NK-92 treated with Interleukin-12 subunit alpha and Interleukin-12 subunit beta, amount 100 ng/mL, for 24 hours (cell line): ENCODE results near the gene MANEAL.
"Not testable (repeated sequence)": the region's sequence is repeated elsewhere in the genome, so short reads cannot be mapped to it uniquely, and the experiment has no call there.

Source experiments
- DNase-seq: peaks from one replicate; lab custom pipeline; 2025; lab: John Stamatoyannopoulos, UW

MANEAL gene

DNA sequence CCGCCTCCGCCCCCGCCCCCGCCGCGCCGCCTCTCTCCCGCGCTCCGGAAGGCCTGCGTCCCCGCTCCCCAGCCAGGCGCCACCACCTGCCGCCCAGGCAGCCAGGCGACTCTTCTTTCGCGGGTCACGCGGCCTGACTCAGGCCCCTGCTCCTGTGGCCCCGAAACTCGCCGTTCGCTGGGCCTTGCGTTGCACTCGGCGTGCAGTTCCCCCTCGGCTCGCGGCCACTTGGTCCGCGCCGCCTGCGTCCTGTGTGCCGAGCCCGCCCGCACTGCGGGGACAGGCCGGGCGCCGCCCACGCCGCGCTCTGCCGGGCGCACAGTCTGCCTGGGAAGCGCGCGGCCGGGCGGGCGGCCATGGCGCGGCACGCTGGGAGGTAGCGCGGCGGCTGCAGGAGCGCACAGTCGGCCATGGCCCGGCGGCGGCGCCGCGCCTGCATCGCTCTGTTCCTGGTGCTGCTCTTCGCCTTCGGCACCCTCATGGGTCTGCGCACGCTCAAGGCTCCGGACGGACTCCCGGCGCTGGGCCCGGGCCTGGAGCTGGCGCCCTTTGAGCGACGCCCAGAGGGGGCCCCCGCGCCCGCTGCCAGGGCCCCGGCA is at the start of gene MANEAL:
Gene MANEAL (plus strand): TSS at position 75 of the 599 bp plus-strand sequence. CDS start 336 bp downstream, at position 411.
- DNase-seq, result peak; percentile 44

- no peak for DNase-seq
Observed at GRCh38 chr1:37746806-37747205, 46.8 kb upstream of the MANEAL start.

DNA sequence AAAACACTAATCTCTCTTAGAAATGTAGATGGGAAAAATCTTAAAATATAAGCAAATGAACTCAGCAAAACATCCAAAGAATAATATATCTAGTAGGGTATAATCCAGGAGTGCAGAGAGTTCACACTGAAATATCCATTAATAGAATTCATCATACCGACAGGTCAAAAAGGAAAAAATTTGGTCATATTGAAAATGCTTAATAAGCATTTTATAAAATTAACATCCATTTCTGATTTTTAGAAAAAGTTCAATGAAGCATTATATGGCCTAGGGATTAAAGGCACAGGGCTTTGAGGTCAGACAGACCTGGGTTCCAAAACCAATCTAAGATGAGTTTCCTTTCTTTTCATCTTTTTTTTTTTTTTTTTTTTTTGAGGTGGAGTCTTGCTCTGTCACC is 45.1 kb upstream of the MANEAL start:
- DNase-seq, result no peak

DNA sequence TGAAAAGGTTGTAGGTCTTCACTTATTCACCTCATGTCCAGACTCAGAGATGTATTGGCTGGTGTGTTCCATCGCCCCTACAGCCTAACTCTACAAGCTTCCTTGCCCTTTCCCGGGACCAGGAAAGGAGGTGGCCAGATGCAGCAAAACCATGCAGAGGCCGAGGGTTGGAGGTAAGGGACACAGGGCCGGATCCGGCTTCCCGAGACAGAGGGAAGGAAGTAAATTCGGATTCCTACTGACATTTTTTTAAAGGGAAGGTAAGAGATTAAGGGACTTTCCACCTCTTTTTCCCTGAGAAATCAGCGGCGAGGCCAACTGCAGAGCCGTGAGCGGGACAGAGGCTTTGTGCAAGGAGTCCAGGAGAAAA is 41.4 kb upstream of the MANEAL start:
- no peak for DNase-seq

- DNase-seq, result no peak
Observed at GRCh38 chr1:37752583-37753471, 40.8 kb upstream of the MANEAL start.

- DNase-seq, result no peak
Observed at GRCh38 chr1:37753473-37754321, 40.0 kb upstream of the MANEAL start.

DNA sequence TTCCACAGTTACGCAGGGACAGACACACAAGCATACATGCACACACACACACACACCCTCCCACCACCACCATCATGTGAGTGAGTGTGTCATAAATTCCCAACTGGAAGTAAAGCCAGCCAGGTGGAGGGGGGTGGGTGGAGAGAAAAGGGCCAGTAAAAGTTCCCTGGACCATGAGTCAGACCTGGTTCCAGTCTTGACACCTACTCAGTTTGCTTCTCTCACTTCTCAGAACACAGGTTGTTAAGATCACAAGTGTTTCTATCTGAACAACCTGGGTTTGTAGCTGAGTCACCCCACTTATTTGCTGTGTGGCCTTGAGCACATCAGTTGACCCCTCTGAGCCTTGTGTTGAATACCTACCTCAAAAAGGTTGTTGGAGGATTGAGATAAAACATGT is 38.4 kb upstream of the MANEAL start:
- peak; percentile 13 for DNase-seq

DNA sequence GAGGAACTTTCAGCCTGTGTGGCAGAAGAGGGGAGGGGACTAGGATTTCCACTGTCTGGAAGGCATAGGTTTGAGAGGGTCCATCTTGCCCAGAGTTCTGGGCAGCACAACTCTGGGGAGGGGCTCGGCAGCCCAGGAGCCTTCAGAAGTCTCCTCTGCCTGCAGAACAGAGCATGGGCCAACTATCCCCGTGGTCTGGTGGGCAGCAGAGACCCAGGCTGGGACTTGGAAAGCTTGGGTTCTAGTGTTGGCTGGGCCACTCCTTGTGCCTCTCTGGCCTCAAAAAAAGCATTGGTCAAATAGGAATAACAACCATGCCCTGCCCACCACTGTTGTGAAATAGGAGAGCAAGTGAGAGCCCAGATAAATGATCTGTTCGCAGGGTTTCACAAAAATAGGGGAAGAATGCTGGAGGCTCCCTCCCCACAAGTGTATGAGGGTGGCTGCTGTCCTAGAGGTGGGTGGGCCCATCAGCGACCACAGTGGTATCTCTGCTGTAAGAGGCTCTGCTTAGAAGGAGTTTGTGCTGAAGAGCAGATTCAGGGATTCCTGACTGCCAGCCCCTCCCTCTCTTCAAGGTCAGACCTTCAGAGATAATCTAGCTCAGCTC is 37.6 kb upstream of the MANEAL start:
- DNase-seq, result no peak

DNA sequence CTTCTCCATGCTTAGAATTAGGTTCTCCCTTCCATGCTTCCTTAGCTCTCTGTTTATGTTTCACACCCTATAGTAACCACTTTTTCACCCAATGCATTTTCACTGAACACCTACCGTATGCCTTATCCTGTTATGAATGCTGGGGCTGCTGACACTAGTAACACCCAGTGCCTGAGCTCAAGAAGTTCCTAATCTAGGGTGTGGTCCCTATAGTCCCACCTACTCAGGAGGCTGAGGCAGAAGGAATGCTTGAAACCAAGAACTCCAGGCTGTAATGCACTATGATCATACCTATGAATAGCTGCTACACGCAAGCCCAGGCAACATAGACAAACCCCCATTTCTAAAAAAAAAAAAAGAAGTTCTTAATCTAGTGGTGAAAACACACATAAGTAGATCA is 34.2 kb upstream of the MANEAL start:
- no peak for DNase-seq

GRCh38 chr1:37761416-37762095 is 32.1 kb upstream of the MANEAL start:
- no peak for DNase-seq

DNA sequence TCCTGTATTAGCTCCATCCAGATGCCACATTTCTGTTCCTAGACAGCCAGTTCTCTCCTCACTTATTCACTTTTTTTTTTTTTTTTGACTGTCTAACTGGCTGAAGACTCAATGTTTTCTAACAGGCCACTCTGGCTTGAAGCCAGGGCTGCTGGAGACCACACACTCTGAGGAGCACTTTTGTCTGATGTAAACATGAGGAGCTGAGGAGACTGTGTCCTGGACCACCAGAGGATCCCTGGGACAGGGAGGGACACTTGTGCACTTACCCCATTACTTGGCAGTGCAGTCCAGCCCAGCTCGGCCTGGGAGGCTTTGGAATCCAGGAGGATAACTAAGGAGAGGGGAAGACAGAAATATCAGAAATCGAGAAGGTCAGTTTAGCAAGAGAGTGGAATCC is 31.1 kb upstream of the MANEAL start:
- no peak for DNase-seq

GRCh38 chr1:37763791-37764413 is 29.7 kb upstream of the MANEAL start:
- DNase-seq, result no peak

DNA sequence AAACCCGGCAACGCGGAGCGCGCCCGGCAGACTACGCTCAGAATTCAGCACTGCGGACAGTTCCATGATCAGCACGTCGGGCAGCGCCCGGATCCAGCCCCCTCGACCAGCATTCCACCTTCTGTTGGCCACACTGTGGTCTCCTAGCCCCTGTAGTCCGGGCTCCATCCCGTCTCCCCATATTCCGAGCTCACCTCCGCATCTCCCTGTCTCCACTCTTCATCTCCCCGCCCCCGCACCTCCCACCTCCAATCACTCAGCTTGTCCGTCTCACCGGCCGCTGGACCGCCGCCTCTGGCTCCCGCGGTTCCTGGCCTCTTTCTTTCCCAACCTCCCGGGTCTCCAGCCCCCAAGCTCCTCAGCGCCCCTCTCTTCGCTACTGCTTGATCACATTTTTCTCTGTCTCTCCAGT is 29.2 kb upstream of the MANEAL start:
- DNase-seq, result no peak

DNA sequence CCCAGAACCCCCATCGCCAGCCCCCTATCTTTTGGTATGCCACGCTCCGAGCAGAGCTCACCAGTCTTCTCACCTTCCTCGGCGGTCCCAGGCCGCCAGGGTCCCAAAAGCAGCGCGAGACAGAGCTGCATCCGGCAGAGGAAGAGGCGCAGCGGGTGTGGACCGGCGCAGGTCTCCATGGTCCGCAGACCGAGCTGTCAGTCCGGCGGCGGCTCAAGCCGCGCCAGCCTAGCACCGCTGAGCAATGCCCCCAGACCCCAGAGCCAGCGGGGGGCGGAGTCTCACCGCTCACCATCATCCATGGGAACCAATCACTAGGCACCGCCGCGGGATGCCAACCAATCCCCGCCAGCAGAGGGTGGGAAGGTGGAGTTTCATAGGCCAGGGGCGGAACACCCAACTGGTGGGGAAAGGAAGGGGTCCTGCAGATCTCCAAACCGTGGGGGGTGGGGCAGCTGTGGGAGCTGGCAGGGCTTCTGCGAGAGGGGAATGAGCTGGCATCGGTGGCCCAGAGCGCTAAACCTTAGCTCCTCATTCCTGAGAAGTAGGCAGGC is 28.7 kb upstream of the MANEAL start, which contains the start of gene EPHA10:
Gene EPHA10 (minus strand): TSS at position 233 of the 554 bp plus-strand sequence. CDS start 54 bp downstream, at position 179.
- no peak for DNase-seq

DNA sequence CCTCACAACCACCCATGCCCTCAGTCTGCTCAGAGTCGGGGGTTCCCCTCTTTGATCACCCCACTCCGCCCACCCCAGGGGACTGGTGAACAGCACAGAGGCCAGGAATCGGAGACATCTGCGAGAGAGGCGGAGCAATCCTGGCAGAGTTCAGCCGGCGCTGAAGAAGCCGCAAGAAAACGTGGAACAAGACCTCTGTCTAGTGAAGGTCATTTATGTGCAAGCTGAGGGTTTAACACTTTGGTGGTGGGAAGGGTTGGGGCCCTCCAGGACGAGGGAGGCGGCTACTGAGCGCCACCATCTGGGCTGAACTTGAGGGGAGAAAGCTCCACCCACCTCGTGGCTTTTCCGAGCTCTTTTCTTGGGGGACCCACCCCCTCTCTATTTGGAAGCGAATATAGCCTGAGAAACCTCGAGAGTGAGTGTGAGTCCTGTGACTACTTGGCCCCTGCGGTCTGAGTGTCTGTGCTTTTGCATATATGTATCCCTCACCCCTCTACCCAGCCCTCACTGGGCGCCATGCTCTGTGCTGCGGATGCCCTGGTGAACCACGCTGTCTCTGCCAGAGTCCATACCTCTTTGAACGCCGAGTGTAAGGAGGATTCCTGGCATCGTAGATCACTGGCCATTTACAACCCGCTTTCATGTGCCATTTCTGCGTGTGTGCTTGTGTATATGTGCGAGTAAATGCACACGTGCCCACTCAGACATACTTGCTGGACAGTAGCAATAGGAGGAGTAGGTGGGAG is 27.6 kb upstream of the MANEAL start:
- DNase-seq, result no peak

DNA sequence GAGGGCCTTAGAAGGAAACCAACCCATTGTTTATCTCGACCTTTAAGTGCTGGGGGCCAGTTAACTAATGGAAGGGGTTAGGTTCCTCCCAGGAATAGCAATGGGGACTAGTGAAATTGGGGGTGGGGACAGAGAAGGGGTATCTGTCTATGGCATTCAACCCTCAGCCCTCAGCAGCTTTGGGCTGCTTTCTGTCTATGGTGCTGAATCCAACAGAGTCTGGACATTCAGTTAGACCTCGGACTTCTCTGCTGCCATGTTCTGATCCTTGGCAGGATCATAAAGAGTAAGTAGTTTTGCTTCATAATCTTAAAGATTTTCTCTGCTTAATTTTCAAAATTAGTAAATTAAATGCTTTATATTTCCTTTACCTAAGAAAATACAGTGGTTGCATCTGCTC is 26.2 kb upstream of the MANEAL start:
- DNase-seq, result no peak

GRCh38 chr1:37771440-37771839 is 22.2 kb upstream of the MANEAL start:
- not testable (repeated sequence) for DNase-seq

GRCh38 chr1:37776946-37777516 is 16.6 kb upstream of the MANEAL start:
- DNase-seq, result no peak

- DNase-seq, result no peak
Observed at GRCh38 chr1:37778654-37779053, 15.0 kb upstream of the MANEAL start.

- no peak for DNase-seq
Observed at GRCh38 chr1:37782491-37782890, 11.2 kb upstream of the MANEAL start.
